HEK293 (cell line): ENCODE results near the gene UGGT2.
"Not testable (repeated sequence)": the region's sequence is repeated elsewhere in the genome, so short reads cannot be mapped to it uniquely, and the experiment has no call there.

ENCODE experiments used
- CTCF ChIA-PET: fragments of 350-600 bp; formaldehyde crosslinking; extraction: SDS; loops from one replicate; lab custom pipeline; 2021; ENCODE audit warnings: antibody characterized with exemption; lab: Yijun Ruan, JAX
- POLR2A ChIA-PET: fragments of 300-600 bp; formaldehyde crosslinking; extraction: SDS; loops from one replicate; lab custom pipeline; 2020; ENCODE audit warnings: antibody characterized with exemption, inconsistent platforms; lab: Yijun Ruan, JAX
- H3K27ac ChIP-seq: fragments of 200-500 bp; sonication (Bioruptor generic); 2 replicates; pipeline ENCODE4 v1.5.1; 2014; ENCODE audit warnings: low read depth, low read length, control low read depth, inconsistent platforms; ENCODE audit errors: extremely low read depth
- H3K36me3 ChIP-seq, 2 experiments: fragments of 200-500 bp in 1 of 2; sonication (Bioruptor generic) in 1 of 2; 1 replicate in 1 of 2; 2 replicates in 1 of 2; pipeline ENCODE4 v1.5.1; 2014 to 2017; ENCODE audit warnings: inconsistent platforms in 2 of 2, low read length in 2 of 2; ENCODE audit not compliant: control insufficient read depth in 2 of 2, insufficient read depth in 1 of 2
- H3K4me1 ChIP-seq: fragments of 200-500 bp; sonication (Bioruptor generic); 2 replicates; pipeline ENCODE4 v1.5.1; 2014; ENCODE audit warnings: mild to moderate bottlenecking, low read length, inconsistent platforms; ENCODE audit not compliant: control insufficient read depth, insufficient read depth
- H3K4me3 ChIP-seq: 2 replicates; pipeline ENCODE4 v1.5.1; 2011; ENCODE audit warnings: low read depth, mild to moderate bottlenecking, control low read depth, low read length, moderate library complexity
- H3K9me3 ChIP-seq: fragments of 200-500 bp; sonication (Bioruptor generic); 2 replicates; pipeline ENCODE4 v1.5.1; 2014; ENCODE audit warnings: low read depth, low read length, inconsistent platforms; ENCODE audit not compliant: control insufficient read depth, insufficient read depth
- GFI1B ChIP-seq: fragments of 450-650 bp; formaldehyde crosslinking; IDR thresholded peaks from 2 replicates; pipeline ENCODE4 v1.5.1; 2016; ENCODE audit warnings: missing biosample characterization, missing genetic modification characterization
- MYNN ChIP-seq: fragments of 450-650 bp; formaldehyde crosslinking; IDR thresholded peaks from 2 replicates; pipeline ENCODE4 v1.5.1; 2016; ENCODE audit warnings: missing biosample characterization, missing genetic modification characterization, borderline replicate concordance
- ZNF146 ChIP-seq: fragments of 450-650 bp; formaldehyde crosslinking; IDR thresholded peaks from 2 replicates; pipeline ENCODE4 v1.5.1; 2016; ENCODE audit warnings: missing biosample characterization, missing genetic modification characterization
- ZNF19 ChIP-seq: fragments of 450-650 bp; formaldehyde crosslinking; IDR thresholded peaks from 2 replicates; pipeline ENCODE4; 2016; ENCODE audit warnings: missing biosample characterization, missing genetic modification characterization, low read depth
- ZNF280C ChIP-seq: fragments of 450-650 bp; formaldehyde crosslinking; IDR thresholded peaks from 2 replicates; pipeline ENCODE4 v1.5.1; 2016; ENCODE audit warnings: missing biosample characterization, missing genetic modification characterization
- ZNF366 ChIP-seq: fragments of 450-650 bp; formaldehyde crosslinking; conservative IDR thresholded peaks from 2 replicates; pipeline ENCODE4 v1.5.1; 2016; ENCODE audit warnings: missing biosample characterization, missing genetic modification characterization
- ZNF544 ChIP-seq: fragments of 450-650 bp; formaldehyde crosslinking; IDR thresholded peaks from 2 replicates; pipeline ENCODE4 v1.5.0; 2017; ENCODE audit warnings: missing biosample characterization, missing genetic modification characterization
- ZNF558 ChIP-seq: fragments of 450-650 bp; formaldehyde crosslinking; IDR thresholded peaks from 2 replicates; pipeline ENCODE4 v1.5.1; 2016; ENCODE audit warnings: missing biosample characterization, missing genetic modification characterization
- ZNF561 ChIP-seq: fragments of 450-650 bp; IDR thresholded peaks from 2 replicates; pipeline ENCODE4 v1.5.1; 2018; ENCODE audit warnings: missing biosample characterization, missing genetic modification characterization, borderline replicate concordance
- ZNF600 ChIP-seq: fragments of 450-650 bp; formaldehyde crosslinking; IDR thresholded peaks from 2 replicates; pipeline ENCODE4 v1.5.1; 2016; ENCODE audit warnings: missing biosample characterization, missing genetic modification characterization
- ZNF624 ChIP-seq: fragments of 450-650 bp; formaldehyde crosslinking; IDR thresholded peaks from 2 replicates; pipeline ENCODE4 v1.5.1; 2017; ENCODE audit warnings: missing biosample characterization, missing genetic modification characterization
- ZNF629 ChIP-seq: fragments of 450-650 bp; formaldehyde crosslinking; IDR thresholded peaks from 2 replicates; pipeline ENCODE4 v1.5.1; 2017; ENCODE audit warnings: missing biosample characterization, missing genetic modification characterization
- TF ChIP-seq, protein P1 (sequence below): fragments of 450-650 bp; formaldehyde crosslinking; IDR thresholded peaks from 2 replicates; pipeline ENCODE4 v1.5.1; 2016; ENCODE audit warnings: missing biosample characterization, missing genetic modification characterization
- TF ChIP-seq, protein P2 (sequence below): fragments of 450-650 bp; formaldehyde crosslinking; IDR thresholded peaks from 2 replicates; pipeline ENCODE4 v1.5.1; 2016; ENCODE audit warnings: missing biosample characterization, missing genetic modification characterization
- TF ChIP-seq, protein P3 (sequence below): fragments of 450-650 bp; formaldehyde crosslinking; IDR thresholded peaks from 2 replicates; pipeline ENCODE4 v1.5.1; 2016; ENCODE audit warnings: missing biosample characterization, missing genetic modification characterization

Gene UGGT2

GRCh38 chr13:96052656-96053002, 572 bp downstream of the UGGT2 start (continued):
- TF ChIP-seq ZNF366 (tag by site-specific recombination), result no peak
- no peak for TF ChIP-seq ZNF19 (tag by site-specific recombination)
- TF ChIP-seq, protein P1, sequence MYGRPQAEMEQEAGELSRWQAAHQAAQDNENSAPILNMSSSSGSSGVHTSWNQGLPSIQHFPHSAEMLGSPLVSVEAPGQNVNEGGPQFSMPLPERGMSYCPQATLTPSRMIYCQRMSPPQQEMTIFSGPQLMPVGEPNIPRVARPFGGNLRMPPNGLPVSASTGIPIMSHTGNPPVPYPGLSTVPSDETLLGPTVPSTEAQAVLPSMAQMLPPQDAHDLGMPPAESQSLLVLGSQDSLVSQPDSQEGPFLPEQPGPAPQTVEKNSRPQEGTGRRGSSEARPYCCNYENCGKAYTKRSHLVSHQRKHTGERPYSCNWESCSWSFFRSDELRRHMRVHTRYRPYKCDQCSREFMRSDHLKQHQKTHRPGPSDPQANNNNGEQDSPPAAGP, result no peak
- TF ChIP-seq GFI1B (tag by site-specific recombination), result no peak
- TF ChIP-seq ZNF624 (tag by site-specific recombination), result no peak
- TF ChIP-seq ZNF544 (tag by site-specific recombination), result no peak
- TF ChIP-seq ZNF561, result no peak
- no peak for TF ChIP-seq ZNF146 (tag by site-specific recombination)
- no peak for TF ChIP-seq MYNN
- TF ChIP-seq, protein P2, sequence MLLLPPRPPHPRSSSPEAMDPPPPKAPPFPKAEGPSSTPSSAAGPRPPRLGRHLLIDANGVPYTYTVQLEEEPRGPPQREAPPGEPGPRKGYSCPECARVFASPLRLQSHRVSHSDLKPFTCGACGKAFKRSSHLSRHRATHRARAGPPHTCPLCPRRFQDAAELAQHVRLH, result no peak
- TF ChIP-seq ZNF629 (tag by site-specific recombination), result peak; percentile 98
- peak; percentile 85; the same call in 1 of the 2 replicates for TF ChIP-seq ZNF600 (tag by site-specific recombination)
- TF ChIP-seq ZNF280C (tag by site-specific recombination), result no peak

DNA sequence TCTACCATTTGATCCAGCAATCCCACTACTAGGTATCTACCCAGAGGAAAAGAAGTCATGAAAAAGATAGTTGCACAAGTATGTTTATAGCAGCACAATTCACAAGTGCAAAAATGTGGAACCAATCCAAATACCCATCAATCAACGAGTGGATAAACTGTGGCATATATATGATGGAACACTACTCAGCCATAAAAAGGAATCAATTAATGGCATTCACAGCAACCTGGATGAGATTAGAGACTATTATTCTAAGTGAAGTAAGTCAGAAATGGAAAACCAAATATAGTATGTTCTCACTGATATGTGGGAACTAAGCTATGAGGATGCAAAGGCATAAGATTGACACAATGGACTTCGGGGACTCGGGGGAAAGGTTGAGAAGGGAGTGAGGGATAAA, 1.3 kb downstream of the UGGT2 start:
- H3K36me3 ChIP-seq, H3K4me1 ChIP-seq, CTCF ChIA-PET, H3K9me3 ChIP-seq, H3K4me3 ChIP-seq, H3K27ac ChIP-seq: not testable (repeated sequence)
- POLR2A ChIA-PET, result interaction anchor here (1.7 to 1.9 kb wide), 2 partner anchors 10 to 39 kb away, joined by 6 to 14 read pairs; no protein-coding TSS in a partner anchor
- TF ChIP-seq ZNF146 (tag by site-specific recombination), result peak; percentile 80

DNA sequence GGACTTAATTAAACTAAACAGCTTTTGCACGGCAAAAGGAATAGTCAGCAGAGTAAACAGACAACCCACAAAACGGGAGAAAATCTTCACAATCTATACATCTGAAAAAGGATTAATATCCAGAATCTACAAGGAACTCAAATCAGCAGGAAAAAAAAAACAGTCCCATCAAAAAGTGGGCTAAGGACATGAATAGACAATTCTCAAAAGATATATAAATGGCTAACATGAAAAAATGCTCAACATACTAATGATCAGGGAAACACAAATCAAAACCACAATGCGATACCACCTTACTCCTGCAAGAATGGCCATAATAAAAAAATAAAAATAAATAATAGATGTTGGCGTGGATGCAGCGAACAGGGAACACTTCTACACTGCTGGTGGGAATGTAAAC, 1.7 kb downstream of the UGGT2 start:
- H3K4me3 ChIP-seq, H3K27ac ChIP-seq, H3K36me3 ChIP-seq, H3K9me3 ChIP-seq, POLR2A ChIA-PET, CTCF ChIA-PET, H3K4me1 ChIP-seq: not testable (repeated sequence)
- TF ChIP-seq ZNF558, result peak; percentile 90

DNA sequence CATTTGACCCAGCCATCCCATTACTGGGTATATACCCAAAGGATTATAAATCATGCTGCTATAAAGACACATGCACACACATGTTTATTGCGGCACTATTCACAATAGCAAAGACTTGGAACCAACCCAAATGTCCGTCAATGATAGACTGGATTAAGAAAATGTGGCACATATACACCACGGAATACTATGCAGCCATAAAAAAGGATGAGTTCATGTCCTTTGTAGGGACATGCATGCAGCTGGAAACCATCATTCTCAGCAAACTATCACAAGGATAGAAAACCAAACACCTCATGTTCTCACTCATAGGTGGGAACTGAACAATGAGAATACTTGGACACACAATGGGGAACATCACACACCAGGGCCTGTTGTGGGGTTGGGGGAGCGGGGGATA, 2.2 kb downstream of the UGGT2 start:
- H3K4me1 ChIP-seq, POLR2A ChIA-PET, H3K36me3 ChIP-seq, H3K4me3 ChIP-seq, CTCF ChIA-PET: not testable (repeated sequence)
- TF ChIP-seq ZNF146 (tag by site-specific recombination), result peak; percentile 96
- TF ChIP-seq, protein P3, sequence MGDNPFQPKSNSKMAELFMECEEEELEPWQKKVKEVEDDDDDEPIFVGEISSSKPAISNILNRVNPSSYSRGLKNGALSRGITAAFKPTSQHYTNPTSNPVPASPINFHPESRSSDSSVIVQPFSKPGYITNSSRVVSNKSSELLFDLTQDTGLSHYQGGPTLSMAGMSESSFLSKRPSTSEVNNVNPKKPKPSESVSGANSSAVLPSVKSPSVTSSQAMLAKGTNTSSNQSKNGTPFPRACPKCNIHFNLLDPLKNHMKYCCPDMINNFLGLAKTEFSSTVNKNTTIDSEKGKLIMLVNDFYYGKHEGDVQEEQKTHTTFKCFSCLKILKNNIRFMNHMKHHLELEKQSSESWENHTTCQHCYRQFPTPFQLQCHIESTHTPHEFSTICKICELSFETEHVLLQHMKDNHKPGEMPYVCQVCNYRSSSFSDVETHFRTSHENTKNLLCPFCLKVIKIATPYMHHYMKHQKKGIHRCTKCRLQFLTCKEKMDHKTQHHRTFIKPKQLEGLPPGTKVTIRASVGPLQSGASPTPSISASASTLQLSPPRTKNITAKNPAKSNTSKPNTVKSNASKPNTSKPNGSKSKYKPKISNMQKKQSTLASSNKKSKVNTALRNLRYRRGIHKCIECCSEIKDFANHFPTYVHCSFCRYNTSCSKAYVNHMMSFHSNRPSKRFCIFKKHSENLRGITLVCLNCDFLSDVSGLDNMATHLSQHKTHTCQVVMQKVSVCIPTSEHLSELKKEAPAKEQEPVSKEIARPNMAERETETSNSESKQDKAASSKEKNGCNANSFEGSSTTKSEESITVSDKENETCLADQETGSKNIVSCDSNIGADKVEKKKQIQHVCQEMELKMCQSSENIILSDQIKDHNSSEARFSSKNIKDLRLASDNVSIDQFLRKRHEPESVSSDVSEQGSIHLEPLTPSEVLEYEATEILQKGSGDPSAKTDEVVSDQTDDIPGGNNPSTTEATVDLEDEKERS (tag by site-specific recombination), result 0 out of 2 replicates have a peak, but pooled peaks have one; percentile 24
- TF ChIP-seq, all 188 proteins: peak for 2; not testable (repeated sequence) for 186
- H3K27ac ChIP-seq, H3K9me3 ChIP-seq: not testable (repeated sequence)

- H3K36me3 ChIP-seq, H3K9me3 ChIP-seq, CTCF ChIA-PET, H3K4me3 ChIP-seq, H3K27ac ChIP-seq, POLR2A ChIA-PET, H3K4me1 ChIP-seq: not testable (repeated sequence)
These were observed 6.6 kb downstream of the UGGT2 start for GRCh38 chr13:96046449-96047126.
